GM19438 (cell line): Measurements from ENCODE around the gene SNED1.

Source experiments
- ATAC-seq: cut with Tn5 transposase; IDR thresholded peaks from one replicate; pipeline ENCODE4 v1.9.1; 2021; ENCODE audit warnings: low read depth; ENCODE audit not compliant: unreplicated experiment

SNED1 gene

DNA sequence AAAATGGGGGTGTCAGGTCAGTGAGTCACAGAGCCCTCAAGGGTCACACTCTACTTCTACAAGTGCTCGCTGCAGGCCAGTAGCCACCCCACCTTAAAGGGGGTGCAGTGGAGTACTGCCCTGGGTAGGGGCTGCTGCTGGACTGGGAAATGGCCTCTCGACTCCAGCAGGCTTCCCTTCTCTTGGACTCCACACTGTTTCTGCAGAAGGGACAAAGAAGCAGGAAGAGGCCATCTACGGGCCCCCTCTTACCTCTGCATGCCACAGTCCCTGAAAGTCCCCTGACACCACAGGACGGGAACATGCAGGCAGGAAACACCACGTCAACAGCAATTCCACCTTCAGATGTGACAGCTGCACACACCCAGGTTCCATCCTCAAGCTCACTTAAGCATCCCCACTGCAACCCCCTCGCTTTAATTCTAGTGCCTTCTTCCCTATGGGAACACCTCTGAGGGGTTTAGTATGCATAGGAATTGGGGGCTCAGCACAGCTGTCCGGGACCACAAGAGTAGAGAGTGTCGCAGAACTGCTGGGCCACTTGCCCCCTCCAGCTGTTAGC, 22.3 kb downstream of the SNED1 start:
- no peak for ATAC-seq

DNA sequence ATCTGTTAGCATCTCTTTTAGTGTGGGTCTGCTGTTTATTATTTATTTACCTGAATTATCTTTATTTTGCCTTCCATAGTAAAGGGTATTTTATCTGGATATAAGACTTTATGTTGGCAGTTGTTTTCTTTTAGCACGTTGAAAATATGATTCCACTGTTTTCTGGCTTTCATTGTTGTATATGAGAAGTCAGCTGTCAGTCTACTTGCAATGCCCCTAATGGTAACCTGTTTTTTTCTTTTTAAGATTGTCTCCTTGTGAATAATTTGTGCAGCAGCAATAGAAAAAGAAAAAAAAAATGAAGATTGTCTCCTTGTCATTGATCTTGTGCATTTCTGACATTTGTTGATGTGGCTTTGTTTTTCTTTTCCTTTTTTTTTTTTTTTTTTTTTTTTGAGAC, 27.2 kb downstream of the SNED1 start:
- no peak for ATAC-seq

DNA sequence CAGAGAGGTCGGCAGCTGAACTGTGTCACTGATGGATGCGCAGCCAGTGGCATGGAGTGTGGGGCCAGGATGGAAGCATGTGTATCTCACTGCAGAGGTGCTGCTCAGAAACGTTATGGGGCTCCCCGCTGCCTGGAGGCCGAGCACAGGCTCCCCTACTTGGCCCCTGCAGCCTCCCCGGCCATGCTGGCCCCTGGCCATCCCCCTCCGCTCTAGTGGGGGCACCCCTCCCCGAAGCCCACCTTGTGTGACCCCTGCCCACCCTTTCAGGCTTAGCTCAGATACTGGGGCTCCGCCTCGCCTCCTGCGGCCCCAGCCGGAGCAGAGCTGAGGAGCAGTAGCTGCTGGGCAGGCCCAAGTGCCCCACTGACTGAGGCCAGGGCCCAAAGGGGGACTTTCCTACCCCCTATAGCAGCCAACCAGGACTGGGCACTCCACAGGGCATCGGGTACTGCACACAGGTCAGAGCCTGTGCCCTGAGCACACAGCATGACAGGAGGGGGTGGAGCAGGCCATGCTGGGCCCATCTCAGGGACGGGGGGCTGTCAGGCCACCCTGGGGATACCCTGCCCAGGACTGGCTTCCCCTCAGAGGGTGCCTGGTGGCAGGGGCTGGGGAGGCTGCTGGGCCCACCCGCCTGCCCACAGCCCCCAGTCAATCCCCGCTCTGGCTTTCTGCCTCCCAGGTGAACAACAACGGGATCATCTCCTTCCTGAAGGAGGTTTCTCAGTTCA, 31.3 kb downstream of the SNED1 start:
- no peak for ATAC-seq

DNA sequence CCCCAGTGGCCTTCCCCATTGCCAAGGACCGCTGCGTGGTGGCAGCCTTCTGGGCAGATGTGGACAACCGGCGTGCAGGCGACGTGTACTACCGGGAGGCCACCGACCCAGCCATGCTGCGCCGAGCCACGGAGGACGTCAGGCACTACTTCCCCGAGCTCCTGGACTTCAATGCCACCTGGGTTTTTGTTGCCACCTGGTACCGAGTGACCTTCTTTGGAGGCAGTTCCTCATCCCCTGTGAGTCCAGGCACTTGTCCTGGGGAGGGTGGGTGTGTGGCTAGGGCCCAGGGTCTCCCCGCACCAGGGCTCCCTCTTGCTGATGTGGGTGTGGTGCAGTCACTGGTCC, 31.9 kb downstream of the SNED1 start:
- no peak for ATAC-seq

DNA sequence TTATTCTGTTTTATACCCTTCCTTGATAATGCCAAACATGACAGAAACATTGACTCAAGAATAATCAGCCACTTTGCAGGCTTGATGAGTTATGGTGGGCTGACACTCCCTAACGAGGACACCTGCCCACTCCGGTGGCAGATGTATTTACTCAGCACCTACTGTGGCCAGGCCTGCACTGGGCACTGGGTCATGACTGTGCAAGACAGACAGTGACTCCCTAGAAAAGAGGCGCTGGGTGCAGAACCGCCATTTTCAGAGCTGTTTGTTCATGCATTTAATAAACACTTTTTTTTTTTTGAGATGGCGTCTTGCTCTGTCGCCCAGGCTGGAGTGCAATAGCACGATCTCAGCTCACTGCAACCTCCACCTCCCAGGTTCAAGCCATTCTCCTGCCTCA, 32.5 kb downstream of the SNED1 start:
- no peak for ATAC-seq

DNA sequence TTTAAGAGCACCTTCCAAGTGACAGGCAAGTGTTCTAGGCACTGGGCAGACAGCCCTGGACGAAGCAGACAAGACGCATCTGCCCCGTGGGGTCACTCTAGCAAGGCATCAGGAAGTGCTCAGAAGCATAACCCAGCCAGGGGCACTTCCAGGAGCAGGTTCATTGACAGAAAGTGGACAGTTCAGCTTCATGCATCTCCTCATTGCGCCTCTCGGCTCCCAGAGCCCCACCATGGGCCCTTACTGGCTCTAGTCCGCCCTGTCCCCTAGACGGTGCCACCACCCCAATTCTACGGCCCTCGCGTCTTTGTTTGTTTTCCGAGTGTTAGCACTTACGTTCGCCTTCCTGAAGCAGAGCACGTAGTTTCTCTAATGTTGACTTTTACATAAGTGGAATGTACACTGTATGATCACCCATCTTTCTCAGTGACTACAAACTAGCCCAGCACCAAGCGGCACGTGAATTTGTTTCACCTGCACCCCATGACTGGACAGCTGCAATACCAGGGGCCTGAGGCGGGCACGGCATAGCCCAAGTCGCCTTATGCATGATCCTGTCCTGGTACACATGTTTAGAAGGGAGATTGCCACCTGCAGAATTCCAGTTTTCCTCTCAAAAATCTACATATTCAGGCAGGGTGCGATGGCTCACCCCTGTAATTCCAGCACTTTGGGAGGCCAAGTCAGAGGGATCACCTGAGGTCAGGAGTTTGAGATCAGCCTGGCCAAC, 33.2 kb downstream of the SNED1 start:
- no peak for ATAC-seq

DNA sequence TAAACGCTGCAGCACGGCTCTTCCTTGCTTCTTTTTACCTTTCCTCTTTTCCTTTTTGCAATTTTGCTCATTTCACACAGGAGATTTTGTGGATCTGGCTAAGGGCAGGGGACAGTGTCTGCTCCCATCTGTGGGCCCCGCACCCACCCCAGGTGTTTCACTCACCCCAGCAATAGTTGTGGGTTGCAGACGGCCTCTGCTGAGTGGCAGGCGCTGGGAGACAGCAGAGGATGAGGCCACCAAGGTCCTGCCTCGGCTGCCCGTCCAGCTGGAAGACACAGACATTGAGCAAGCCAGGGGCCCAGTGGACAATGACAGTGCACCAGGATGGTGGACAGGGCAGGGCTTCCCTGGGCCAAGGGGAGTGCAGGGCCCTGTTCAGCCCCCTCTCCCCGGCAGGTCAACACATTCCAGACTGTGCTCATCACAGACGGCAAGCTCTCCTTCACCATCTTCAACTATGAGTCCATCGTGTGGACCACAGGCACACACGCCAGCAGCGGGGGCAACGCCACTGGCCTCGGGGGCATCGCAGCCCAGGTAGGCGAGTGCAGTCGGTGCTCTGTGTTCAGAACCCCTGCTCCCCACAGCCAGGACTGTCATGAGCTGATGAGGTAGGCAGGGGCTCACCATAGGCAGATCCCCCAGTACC, 35.0 kb downstream of the SNED1 start:
- ATAC-seq = no peak

DNA sequence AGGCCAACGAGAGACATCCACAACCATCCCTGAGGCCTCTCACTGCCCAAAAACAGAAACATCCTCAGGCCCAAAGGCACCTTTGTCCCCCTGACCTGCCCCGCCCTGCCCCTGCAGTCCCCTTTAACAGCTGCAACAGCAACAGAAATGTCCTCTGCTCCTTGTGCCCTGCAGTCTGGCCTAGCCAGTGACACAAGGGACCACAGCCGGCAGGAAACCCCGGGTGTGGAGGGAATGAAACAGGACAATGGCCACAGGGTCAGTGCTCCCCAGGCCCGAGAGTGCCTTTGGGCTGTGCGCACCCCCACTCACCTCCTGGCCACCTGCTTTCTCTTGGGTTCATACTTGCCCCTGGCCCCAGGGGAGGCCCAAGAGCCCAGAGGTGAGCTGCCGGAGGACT, 35.6 kb downstream of the SNED1 start:
- no peak for ATAC-seq

DNA sequence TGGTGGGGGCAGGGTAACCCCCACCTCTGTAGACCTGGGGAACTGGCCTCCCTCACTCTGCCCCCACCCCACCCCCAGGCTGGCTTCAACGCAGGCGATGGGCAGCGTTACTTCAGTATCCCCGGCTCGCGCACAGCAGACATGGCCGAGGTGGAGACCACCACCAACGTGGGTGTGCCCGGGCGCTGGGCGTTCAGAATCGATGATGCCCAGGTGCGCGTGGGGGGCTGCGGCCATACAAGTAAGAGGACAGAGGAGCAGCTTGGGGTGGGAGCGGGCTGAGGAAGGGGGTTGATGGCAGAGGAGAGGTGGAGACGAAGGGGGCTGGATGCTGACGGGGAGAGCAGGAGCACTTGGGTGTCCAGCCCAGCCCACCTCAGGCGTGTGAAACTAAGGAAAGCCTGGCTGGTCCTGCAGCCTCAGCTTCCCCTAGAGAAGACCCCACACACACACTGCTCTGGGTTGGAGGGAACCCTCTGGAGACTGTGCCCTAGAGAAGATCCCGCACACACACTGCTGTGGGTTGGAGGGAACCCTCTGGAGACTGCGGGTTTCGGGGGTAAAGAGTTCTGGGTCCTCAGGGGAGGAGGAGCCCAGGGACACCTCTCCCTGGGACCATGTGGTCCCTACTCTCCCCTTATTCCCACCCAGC, 36.2 kb downstream of the SNED1 start:
- ATAC-seq = no peak

DNA sequence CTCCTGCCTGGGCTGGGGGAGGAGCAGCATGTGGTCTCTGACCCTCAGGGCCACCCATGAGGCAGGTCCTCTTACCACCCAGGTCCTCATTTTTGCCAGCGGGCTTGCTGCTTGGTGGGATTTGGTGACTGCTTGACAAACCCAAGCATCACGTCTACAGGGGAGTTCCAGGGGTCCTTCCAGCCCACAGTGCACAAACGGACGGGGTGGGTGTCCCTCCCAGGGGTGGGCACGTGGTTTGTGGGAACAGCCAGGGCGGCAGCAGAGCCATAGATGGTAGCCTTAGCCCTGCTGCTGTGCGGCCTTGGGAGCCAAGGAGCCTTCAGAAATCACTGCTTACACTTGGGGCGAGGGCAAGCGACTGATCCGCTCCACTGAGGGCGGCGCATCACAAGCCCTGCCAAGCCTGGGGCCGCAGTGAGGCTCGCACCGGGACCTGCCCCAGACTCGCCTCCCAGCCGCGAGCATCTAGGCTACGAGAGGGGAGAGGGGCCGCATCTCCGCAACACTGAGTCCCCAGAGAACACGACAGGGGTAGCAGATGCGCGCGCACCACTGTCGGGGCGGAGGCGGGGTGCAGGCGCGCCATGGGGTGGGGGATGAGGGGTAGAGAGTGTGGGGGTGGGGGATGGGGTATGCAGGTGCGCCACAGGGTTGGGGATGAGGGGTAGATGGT, 36.9 kb downstream of the SNED1 start:
- no peak for ATAC-seq

DNA sequence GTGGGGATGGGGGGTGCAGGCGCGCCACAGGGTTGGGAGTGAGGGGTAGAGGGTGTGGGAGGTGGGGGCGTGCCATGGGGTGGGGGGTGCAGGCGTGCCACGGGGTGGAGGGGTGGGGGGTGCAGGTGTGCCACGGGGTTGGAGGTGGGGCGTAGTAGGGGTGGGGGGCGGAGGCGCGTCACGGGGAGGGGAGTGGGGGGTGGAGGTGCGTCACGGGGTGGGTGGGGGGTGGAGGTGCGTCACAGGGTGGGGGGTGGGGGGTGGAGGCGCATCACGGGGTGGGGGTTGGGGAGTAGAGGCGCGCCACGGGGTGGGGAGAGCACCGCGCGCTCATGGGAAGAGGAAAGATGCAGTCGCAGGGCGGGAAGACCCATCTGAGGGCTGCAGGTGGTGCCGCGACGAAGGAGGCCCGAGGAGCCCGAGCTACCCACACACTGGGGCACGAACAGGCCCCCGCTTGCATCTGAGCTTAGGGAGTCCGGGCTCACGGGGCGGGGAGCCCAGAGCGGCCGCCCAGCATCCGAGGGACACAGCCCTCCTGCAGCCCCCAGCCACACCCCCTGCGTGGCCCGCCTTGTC, 37.5 kb downstream of the SNED1 start:
- ATAC-seq = no peak

DNA sequence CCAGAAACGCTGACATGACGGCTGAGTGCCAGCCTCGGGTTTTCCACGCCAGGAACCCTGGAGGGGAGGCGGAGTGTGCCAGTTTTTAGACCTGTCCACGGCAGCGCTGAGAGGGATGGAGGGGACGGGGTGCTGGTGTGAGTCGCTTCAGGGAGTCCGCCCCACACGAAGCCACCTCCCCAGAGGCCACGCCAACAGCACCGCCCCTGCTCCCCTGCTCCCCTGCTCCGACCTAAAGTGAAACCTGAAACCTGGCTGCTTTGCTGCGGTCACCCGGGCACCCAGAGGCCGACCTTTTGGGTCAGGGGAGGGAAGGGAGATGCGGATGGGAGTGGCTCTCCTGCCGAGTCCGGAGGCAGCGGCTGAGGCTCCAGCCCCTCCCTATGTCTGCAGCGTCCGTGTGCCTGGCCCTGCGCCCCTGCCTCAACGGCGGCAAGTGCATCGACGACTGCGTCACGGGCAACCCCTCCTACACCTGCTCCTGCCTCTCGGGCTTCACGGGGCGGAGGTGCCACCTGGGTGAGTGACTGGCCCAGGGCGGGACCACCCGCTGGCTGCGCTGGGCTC, 38.1 kb downstream of the SNED1 start:
- peak; percentile 78 for ATAC-seq

DNA sequence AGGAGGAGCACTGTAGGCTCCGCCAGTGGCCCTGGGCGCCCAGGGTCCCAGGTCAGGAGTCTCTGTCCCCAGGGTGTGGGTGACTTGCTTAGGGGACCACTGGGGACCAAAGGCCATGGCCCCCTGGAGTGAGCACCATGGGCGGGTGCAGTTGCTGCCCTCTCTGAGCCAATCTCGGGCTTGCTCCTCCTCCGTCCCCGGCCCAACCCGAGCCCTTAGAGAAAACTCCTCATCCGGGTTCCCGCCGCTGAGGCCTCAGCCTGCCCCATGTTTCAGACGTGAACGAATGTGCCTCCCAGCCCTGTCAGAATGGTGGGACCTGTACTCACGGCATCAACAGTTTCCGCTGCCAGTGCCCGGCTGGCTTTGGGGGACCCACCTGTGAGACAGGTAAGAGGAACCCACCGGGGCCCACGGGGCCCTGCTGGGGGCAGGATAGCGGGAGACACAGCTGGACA, 38.6 kb downstream of the SNED1 start:
- no peak for ATAC-seq

DNA sequence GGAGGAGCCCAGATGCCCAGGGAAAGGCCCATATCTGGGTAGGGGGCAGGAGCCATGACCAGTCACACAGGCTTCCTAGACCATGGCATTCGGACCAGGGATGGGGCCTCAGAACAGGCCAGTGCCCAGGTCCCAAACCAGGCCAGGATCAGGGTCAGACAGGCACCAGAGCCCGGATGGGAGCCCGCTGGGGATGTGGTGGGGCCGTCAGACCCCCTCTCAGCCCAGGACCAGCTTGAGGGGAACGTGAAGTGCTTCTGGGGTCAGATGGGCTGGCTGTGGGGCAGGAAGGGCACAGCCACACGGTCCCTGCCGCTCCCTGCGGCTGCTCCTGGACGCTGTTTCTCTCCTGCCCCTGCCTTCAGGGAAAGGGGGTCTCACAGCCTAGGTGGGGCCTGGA, 39.1 kb downstream of the SNED1 start:
- no peak for ATAC-seq

DNA sequence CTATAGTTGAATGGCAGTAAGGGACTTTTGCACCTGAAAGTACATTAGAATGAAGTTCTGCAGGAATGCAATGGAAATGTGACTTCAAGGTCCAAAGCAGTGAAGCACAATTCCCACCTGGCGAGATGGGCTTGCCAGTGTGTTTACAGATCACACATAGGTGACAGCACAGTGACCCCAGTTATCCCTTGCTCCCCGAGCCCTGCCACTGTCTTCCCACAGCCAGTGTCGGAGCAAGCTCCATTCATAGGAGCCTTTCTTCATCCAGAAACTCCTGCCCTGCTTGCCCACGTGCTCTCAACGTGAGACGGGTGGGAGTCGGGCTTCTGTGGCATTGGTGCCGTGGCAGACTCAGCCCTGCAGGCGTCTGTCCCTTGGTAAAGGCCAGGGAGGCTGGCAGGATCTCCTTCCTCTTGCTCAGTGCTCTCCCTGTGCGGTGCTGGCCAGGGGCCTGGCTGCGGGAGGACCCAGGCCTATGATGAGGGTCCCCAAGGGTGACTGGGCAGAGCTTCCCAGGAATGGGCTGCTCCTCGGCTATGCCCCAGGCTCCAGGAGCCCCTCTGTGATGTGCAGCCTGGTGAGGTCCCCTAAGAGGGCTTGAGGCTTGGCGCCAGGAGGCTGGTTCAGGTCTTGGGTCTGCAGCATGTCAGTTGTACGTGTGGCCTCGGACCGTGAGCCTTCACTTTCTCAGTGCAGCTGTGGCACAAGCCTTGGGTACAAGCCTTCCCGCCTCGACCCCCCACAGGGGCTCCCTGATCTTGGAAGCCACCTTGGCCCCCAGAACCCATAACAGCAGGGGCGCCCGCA, 40.2 kb downstream of the SNED1 start:
- no peak for ATAC-seq

DNA sequence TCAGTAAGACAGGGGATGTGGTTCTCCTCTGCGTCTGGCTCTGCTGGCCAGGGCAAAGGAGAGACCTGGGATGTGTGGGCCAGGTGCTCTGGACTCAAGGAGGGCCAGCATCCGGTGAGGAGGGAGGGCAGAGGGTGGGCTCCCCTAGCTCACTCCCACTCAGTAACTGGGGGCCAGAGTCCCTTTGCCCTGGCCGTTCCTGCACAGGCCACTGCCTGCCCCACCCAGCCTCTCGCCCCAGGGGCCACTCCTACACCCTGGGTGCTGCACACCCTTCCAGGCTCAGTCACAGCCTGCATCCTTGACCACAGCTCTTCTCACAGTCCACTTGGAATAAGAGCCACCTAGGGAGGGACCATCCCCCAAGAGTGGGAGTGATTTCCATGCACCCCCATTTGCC, 41.0 kb downstream of the SNED1 start:
- ATAC-seq = no peak

DNA sequence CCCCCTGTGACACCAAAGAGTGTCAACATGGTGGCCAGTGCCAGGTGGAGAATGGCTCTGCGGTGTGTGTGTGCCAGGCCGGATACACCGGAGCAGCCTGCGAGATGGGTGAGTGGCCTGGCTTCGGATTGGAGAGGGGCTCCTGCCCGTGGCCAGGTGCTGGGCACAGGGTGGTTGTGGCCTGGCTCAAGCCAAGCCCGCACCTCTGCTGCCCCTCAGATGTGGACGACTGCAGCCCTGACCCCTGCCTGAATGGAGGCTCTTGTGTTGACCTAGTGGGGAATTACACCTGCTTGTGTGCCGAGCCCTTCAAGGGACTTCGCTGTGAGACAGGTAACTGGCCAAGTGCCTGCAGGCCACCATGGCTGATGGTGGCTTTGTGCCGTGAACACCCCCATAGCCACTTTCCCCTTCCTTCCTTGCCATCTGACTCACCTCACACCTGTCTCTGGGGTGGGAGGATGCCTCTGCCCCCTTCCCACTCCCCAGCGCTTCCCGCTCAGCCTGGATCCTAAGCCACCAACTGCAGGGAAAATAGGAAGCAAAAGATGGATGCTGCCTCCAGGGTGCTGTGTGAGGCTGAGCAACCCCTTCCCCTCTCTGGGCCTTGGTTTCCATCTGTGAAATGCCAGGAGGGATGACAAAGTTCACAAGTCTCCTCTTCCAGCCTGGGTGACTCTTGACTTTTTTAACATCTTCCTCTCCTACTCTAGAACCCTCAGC, 41.8 kb downstream of the SNED1 start:
- ATAC-seq = no peak

DNA sequence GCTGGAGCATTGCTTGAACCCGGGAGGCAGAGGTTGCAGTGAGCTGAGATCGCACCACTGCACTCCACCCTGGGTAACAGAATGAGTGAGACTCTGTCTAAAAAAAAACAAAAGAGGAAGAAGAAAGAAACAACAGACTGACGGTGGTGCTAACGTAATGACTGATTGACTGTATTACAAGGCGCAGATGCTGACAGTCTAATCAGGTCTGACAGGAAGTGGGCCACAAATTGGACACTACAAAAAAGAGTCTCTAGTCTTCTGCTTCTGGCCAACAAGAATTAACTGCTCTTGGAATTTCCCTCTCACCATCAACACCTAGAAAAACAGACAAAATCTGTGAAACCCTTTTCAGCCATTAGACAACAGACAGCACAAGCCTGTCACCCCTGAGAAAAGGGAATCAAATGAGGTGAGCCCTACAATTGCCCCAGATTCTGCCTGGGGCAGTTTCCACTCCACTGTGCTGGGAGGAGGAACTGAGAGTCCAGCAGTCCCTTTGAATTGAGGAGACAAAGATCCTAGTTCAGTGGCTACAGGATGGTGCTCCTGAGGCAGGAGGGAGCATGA, 43.3 kb downstream of the SNED1 start:
- ATAC-seq = no peak
